ENCODE data around the gene VCX2.

DNA sequence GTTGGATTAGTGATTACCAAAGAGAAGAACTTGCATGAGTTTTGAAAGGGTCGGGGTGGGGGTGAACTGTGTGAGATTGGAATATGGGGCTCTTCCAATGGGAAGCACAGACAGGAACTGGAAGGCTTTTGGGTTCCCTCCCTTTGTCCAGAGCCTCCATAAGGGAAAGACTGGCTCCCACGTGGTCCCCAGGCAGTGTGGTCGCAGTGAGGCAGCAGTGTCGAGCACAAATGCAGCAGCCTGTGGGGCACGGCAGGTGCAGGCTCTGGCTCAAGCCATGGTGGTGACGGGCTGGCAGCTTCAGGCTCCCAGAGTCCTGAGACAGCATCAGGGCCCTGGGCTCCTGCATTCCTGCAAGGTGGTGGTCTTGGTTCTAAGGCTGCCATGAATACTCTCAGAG lies 45.5 kb downstream of the VCX2 start:
- TF ChIP-seq ELF1 (tag; IDR thresholded peaks at IDR 0.05) (no peak), CBFB (CRISPR knock-in tag; IDR thresholded peaks at IDR 0.05) (no peak), SRF (CRISPR knock-in tag; IDR thresholded peaks at IDR 0.05) (no peak), HBP1 (CRISPR knock-in tag; IDR thresholded peaks at IDR 0.05) (no peak), MECOM (CRISPR knock-in tag; IDR thresholded peaks at IDR 0.05) (no peak), POLR2A (conservative IDR thresholded peaks at IDR 0.05) (no peak), JUND (IDR thresholded peaks at IDR 0.05; ENCODE audit: borderline replicate concordance, low read depth, low read length) (no peak), JUND (tag; IDR thresholded peaks at IDR 0.05; ENCODE audit: borderline replicate concordance, low read depth, low read length) (no peak), SNIP1 (IDR thresholded peaks at IDR 0.05; ENCODE audit: low read depth) (no peak), ZC3H11A (IDR thresholded peaks at IDR 0.05; ENCODE audit: low read depth, low read length) (no peak), KDM1A (IDR thresholded peaks at IDR 0.05) (no peak), RCOR1 (IDR thresholded peaks at IDR 0.05; ENCODE audit: borderline replicate concordance in 1 of 2, low read depth in 2 of 2, low read length in 2 of 2) (no peak), ZNF324 (CRISPR knock-in tag; IDR thresholded peaks at IDR 0.05) (no peak), ZNF444 (CRISPR knock-in tag; IDR thresholded peaks at IDR 0.05) (no peak), KLF10 (CRISPR knock-in tag; IDR thresholded peaks at IDR 0.05) (no peak)

Data from K562 (cell line).